NCI-H2171 (cell line): ENCODE results near the gene WASF2.
A peak's percentile ranks its signal among the peaks of the same experiment; 100 is the strongest.
"Not testable (repeated sequence)": the region's sequence is repeated elsewhere in the genome, so short reads cannot be mapped to it uniquely, and the experiment has no call there.

Source experiments
- DNase-seq: peaks from one replicate; lab custom pipeline; 2025; lab: John Stamatoyannopoulos, UW

Gene WASF2

DNA sequence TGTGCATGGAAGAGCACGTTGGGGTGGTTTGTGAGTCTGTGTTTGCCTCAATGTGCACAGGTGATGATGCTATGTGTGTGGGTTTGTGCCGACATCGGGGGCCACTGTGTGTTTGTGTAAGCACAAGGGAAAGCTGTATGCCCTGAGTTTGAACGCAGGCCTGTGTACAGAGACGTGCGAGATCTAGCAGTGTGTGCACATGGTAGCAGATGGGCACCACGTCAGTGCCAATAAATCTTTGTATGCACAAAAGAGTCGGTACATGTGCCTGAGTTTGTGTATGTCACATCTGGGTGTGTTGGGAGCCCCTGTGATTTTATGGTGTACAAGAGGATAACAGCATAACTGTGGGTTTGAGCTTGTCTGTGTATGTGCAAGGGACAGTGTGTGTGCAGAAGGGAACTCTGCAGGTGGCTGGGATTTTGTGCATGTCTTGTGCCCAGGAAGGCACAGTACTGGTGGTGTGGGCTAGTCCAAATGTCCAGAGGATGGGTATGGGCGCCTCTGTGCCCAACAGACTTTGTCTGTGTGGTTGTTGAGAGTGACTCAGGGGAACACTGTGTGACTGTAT is 32.0 kb upstream of the WASF2 start:
- peak; percentile 44 for DNase-seq

DNA sequence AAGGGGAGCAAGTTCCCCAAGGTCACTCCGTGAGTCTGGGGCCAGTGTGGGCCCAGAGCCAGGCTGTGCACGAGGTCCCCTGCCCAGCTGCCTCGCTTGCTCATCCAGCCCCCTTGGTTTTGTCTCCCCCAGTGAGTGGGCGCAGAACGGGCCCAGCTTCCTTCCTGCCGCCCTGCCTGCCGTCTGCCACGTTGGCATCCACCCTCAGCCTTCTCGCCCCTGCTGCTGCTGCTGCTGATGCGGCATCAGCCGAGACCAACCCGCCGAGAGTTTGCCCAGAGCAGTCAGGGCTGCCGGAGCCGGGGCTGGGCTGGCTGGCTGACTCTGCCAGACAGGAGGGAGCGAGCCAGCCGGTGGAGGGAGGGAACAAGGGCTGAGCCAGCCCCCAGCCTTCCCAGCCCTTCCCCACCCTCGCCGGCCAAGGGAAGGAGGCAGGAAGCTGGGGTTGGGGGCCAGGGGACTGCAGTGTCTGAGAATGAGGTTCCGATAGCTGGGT is 31.4 kb upstream of the WASF2 start:
- peak; percentile 39 for DNase-seq

DNA sequence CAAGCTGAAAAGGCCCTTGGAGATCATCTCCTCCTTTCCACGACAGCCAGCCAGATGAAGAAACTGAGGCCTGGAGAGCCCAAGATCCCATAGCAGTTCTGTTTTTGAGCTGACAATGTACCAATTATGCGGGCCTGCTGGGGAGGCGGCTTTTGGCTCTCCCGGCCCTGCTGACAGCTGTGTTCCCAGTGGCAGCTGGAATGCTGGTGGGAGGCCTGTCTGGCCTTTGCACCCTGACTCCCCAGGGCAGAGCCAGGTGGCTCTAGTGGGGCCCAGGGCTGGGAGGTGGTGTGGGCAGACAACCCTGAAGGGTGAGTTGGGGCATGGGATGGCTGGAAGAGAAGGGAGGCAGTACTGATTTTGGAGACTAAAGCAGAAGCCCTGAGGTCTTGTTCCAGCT is 30.7 kb upstream of the WASF2 start:
- DNase-seq, result no peak

DNA sequence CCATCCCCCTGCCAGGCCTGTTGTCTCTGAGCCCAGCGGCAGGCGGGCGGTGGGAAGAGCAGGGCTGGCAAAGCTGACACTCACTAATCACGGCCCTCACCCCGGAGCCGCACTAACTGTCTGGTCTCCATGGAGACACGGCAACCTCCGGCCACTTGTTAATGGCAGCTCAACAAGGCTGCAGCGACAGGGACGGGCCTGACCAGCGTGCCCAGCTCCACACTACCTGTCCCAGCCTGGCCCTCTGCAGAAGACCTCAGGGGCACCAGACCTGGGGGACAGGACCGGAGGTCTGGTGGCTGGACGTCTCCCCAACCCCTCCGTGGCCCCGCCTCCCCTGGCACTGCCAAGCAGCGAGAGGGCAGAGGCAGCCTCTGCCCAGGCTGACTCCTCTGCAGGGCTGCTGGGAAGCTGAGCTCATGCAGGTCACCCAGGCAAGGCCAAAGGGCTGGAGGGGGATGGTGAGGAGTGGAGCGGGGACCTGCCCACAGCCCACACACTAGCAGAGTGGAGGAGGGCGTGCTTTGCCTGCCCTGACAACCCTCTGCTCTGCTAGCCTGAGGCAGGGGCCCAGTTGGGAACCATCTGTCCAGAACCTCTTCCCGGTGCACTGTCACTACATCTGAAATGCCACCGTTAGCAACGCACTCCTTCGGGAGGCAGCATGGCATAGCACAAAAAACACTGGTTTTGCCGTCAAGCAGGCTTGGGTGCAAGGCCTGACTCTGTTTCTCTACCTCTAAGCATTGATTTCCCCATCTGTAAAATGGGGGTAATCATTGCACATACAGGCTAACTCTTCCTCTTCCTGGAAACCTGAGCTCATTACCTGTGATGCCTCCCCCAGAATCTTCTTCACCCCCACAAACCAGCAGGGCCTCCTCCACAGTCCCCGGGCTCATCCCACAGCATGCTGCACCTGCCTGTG is 29.6 kb upstream of the WASF2 start:
- no peak for DNase-seq

DNA sequence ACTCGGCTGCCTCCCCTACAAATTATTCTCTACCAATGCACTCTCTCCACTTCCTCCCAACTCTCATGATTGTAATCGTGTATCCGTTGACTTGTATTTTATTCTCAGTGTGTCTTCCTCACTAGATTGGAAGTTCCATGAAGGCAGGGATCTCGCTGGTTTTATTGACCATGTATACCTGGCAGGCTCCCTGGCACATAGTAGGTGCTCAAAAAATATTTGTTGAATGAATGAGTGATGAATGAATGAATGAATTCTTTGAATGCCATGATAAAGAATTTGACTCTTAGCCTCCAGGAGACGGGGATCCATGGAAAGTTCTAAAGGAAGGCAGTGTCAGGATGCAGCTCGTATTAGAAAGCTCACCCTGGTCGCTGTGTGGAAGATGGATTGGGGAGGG is 28.8 kb upstream of the WASF2 start:
- DNase-seq, result no peak

DNA sequence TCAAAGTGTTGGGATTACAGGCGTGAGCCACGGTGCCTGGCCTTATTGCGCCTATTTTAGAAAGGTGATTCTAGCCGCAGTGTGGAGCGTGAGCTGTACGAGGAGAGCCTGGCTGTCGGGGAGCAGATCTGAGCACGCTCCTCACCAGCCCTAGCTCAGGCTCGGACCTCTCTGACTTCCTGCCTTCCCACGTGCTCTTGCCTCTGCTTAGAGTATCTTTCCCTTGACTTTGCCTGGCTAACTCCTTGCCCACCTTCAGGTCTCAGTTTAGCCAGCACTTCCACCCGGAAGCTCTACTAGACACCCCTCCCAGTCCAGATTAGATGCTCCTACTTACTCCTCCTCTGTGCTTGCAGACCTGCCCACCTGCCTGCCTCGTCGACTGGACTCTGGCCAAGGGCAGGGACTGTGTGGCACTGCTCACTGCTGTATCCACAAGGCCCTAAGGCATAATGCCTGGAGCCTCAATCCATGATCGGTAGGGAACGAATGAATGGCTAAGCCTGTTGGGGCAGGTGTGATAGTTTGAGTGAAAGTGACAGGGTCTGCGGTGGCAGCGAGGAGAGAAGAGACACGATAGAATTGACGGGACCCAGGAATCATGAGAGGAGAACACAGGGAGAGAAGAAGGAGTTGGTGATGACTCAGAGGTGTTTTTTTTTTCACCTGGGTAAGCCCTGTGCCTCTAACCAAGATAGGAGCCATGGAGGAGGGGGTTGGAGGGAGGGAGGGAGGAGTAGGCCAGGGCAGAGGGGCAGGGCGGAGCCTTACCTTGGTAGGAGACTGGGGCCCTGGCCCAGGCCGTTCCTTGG is 28.1 kb upstream of the WASF2 start:
- no peak for DNase-seq

DNA sequence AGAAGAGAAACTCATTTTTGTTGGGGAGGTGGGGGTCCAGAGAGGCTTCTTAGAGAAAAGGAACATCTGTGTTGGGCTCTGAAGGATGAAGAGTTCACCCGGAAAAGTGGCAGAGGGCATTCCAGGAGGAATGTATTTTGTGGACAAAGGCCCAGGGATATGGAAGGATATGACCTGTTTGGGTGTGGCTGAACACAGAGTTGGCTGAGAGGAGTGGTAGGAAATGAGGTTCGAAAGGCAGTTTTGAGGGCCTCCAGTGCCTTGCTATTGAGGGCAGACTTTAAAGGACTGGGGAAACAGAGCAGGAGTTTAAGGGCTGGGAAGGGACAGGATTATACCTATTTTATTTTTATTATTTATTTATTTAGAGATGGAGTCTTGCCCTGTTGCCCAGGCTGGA is 27.3 kb upstream of the WASF2 start:
- DNase-seq, result no peak

DNA sequence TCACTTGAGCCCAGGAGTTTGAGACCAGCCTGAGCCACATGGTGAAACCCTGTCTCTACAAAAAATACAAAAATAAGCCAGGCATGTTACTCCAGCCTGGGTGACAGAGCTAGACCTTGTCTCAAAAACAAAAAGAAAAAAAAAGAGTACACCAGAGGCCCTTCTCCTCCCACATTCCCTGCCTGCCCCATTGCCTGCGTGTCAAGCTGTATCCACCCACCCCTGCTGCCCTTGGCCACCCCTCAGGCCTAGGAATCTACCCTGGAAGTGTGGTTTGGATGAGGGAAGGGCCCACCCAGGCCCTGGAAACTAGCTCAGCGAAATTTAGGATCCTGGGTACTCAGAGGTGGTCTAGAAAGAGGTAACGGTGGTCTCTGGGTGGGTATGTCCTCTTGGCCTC is 25.7 kb upstream of the WASF2 start:
- DNase-seq, result no peak

DNA sequence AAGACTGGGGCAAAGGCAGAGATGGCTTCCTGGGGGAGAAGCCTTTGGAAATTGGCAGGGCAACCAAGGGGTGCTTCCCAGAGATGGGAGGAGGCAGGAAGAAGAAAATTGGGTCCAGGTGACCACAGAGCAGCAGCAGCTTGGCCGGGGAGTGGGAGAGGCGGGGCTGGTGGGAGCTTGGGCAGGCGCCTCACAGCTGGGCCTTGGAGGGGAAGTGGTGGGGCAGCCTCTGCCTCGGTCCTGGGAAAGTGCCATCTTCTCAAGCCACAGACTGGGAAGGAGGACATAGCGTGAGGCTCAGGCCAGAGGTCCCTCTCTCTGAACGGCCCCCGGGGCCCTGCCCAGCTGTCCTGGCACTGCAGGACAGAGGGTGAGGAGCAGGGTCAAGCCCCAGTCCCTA is 24.0 kb upstream of the WASF2 start:
- no peak for DNase-seq

DNA sequence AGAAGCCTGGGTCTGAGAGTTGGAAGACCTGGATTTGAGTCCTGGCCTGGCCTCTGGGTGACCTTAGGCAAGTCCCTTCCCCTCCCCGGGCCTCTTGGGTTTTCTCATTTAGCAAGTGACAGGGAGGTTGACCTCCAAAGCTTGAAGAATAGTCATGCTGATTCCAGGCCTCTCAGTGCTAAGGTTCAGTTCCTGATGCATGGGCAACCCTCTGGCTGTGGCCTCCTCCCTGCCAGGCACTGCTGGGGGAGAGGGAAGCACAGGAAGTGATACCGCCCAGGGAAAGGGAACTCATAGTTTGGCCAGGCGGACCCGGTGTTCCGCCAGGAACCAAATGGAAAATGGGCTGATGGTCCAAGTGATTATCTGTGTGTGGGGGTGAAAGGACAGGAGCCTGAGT is 23.6 kb upstream of the WASF2 start:
- no peak for DNase-seq

DNA sequence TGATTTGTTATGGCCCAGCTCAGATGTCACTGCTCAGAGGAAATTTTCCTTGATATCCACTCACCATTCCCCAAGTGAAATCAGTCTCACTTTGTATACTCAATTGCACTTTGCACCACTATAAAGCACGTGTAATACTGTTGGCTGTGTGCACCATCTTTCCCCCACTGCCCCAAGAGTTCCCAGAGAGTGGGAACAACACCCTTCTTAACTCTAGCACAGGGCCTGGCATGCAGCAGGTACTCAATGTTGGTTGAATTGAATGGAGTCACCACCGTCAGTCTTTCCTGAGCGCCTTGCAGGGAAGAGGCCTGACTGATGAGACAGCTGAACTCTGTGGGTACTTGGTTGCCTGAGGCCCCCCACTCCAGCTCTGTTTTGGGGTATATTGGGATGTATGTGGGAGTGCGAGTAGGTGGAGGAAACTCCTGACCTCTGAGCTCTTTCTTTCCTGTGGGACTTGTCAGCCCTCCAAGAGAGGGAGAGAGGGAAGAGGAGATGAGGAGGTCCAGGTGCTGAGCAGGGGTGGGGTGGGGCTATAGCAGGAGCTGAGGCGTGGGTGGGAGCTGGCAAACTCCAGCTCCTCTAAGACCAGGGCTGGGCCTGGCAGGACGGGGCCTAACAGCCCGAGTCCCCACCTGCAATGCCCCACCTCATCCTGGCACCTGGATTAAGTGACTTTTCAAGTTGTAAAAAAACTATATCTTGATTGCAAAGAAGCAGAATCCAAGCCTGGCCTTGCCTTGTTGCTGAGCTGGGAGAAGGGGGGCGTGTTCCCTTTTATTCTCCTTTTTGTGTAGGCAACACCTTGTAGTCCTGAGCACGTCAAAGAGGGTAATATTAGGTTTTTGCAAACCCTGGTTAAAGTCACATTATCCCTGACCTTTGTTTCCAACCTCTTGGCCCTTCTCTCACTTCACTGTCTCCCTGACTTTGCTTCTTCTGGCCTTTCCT is 19.4 kb upstream of the WASF2 start:
- DNase-seq, result no peak

DNA sequence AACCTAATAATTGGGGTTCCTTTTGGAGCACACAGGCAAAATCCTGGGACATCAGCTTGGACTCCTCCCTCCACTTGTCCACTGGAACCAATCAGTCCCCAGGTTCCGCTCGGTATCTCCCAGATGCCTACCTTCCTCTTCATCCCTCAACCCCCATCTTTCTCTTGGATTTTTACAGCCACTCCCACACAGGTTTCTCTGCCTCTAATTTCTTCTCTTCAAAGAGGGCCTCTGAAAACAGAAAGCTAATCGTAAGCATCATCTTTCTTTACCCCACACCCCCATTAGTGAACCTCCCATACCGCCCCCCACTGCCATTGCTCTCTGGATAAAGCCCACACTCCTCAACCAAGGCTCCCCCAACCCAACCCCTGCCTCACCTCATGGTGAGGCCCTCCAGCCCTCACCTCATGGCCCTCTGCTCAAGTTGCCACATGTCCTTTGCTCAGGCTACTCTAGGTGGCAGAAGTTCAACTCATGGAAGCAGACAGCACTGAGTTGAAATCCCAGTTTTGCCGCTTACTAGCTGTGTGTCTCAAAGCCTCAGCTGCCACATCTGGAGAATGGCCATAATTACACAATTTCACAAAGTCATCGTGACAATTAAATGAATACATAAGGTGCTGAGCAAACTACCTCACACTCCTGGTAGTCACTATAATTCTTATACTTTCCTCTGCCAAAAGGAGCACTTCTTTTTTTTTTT is 18.1 kb upstream of the WASF2 start:
- no peak for DNase-seq

DNA sequence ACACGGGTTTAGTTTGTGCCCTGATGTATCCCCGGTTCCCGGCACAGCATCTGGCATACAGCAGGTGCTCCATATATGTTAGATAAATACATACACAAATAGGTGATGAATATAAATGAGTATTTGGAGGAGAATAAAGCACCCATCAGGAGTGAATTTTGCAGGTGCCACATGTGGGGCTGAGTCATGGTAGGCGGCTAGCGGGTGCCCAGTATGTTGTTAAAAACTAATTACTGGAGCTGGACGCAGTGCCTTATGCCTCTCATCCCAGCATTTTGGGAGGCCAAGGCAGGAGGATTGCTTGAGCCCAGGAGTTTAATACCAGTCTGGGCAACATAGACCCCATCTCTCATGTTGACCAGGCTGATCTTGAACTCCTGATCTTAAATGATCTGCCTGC is 16.7 kb upstream of the WASF2 start:
- no peak for DNase-seq

DNA sequence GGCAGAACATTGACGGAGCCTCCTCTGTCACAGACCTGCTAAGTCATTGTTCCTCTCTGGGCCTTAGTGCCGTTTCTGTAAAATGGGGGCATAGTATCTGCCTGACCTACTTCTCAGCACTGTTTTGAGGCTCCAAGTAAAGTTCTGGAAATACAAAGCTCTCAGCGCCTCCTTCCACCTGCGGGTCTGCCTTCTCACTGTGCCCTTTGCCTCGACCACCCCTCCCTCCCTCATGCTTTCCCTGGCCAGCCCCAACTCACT is 15.4 kb upstream of the WASF2 start:
- DNase-seq, result no peak

DNA sequence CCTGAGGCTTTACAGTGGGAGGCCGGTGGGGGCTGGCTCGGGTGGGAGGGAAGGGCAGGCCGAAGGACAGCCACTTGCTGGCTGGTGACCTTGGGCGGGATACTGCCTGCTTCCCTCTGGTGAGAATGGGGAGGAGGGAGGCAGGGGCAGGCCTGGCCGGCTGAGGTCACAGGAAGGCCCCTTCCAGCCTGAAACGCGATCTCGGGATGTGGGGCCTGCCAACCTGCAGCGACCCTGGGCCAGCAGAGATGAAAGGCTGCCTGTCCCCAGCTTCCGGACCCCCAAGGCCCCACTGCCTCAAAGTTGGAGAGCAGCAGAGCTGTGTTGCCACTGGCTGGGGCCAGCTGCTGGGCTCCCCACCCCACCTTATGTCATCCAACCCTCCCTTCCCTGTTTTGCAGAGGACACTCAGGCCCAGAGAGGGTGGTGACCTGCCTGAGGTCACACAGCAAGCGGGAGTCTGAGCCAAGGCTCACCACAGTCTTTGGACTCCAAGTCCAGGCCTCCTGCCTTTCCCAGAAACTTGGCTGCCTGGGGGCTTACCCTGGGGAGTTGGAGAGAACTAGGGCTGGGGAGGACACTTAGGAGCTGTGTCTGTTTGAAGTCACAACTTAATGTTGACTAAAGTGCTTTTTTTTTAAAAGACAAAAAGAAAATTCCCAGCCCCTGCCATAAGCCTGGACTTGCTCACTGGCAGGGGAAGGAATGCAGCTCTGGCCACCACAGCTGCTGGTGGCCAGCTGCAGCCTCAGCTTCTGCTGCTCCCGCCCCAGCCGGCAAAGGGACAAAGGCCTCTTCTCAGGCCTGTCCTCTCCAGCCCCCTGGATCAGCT is 14.8 kb upstream of the WASF2 start:
- no peak for DNase-seq

DNA sequence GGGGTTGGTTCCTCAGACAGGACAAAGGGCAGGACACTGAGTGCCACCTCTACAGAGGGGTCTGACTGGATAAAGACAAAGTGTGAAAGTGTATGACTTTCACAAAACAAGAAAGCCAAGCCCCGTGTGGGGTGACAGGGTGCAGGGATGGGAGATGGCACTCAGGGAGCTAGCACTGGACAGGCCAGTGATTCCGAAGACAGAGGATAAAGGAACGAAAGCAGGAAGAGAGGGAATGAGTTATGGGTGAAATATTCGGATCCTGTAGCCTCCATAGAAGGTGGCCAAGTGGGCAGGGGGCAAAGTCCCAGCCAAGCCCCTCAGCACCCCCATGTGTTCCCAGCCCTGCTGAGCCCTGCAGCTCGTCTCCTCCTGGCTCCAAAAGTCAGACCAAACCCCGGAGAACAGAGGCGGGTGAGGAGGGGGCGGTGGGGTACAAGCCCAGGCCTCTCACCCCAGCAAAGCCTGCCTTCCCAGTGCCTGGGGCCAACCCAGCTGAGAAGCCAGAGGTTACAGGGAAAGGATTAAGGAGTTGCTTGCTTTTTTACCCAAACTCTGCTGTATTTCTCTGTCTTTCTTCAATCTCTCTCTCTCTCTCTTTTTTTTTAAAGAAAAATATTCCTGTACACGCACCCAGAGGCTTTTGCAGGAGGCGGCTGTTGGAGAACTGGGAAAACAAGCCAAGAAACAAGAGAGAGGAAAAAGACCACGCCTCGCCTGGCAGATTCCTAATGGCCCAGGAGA is 14.0 kb upstream of the WASF2 start:
- DNase-seq, result no peak

DNA sequence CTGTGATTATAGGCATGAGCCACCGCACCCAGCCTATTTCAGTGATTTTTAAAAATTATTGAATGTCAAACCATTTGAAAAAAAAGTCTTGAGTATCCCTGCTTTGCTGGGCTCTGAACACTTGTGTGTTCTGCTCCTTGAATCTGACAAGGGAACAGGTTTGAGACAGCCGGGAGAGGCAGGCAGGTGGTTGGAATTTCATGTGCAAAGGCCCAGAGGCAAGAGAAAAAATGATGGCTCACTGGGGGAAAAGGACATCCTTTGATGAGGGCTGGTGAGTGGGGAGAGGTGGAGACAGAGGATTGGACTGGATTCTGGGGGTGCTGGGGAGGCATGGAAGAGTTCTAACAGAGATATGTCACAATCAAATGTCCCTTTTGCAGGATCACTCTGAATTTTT is 13.1 kb upstream of the WASF2 start:
- DNase-seq, result no peak

DNA sequence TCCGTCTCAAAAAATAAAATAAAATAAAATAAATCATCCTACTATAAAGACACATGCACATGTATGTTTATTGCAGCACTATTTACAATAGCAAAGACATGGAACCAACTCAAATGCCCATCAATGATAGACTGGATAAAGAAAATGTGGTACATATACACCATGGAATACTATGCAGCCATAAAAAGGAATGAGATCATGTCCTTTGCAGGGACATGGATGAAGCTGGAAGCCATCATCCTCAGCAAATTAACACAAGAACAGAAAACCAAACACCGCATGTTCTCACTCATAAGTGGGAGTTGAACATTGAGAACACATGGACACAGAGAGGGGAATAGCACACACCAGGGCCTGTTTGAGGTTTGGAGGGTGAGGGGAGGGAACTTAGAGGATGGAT is 11.2 kb upstream of the WASF2 start:
- DNase-seq, result not testable (repeated sequence)

DNA sequence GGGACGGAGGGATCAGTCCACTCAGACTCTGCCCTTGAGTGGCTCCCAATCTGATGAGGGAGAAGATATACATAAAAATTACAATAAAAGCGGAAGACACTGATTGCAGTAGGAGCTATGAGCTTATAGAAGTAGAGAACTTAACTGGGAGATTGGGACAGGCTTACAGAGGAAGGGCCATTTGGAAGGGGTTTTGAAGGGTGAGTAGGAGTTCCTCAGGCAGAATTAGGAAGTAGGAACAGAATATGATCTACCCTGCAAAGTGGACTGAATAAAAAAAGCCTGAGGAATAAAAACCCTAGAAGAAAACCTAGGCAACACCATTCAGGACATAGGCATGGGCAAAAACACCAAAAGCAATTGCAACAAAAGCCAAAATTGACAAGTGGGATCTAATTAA is 9.2 kb upstream of the WASF2 start:
- no peak for DNase-seq
